ENCODE data around the gene RCAN3.
"Not testable (repeated sequence)": the region's sequence is repeated elsewhere in the genome, so short reads cannot be mapped to it uniquely, and the experiment has no call there.

RCAN3 gene

GRCh38 chr1:24528744-24529143 is 26.1 kb downstream of the RCAN3 start:
- no peak for DNase-seq
- H3K4me3 ChIP-seq, result no peak overlapping the region
- H3K27me3 ChIP-seq, result no peaks in the 10 kb centered on the region
- no peaks in the 10 kb centered on the region for H3K4me1 ChIP-seq
- no peaks in the 10 kb centered on the region for H3K9me3 ChIP-seq
- no peaks in the 10 kb centered on the region for H3K36me3 ChIP-seq
- H3K27ac ChIP-seq, result no peak overlapping the region
- intact Hi-C loops (cut with DNase I; ENCODE audit: low total_unique reads), result no loop called here
- no peak for TF ChIP-seq CTCF (IDR thresholded peaks at IDR 0.05)

- DNase-seq; H3K36me3 ChIP-seq; H3K4me3 ChIP-seq; intact Hi-C loops (cut with DNase I; ENCODE audit: low total_unique reads); H3K4me1 ChIP-seq; H3K9me3 ChIP-seq; H3K27ac ChIP-seq; H3K27me3 ChIP-seq: not testable (repeated sequence)
These were observed 26.7 kb downstream of the RCAN3 start for GRCh38 chr1:24529292-24529691.

GRCh38 chr1:24535021-24535424 is 32.4 kb downstream of the RCAN3 start:
- Histone ChIP-seq H3K36me3 (peaks cover 0 to 15% (median 0%) of the 10 kb centered on the region in 3 donors), H3K4me1 (no peaks in the 10 kb centered on the region), H3K27ac (no peak overlapping the region), H3K4me3 (no peak overlapping the region), H3K9me3 (no peaks in the 10 kb centered on the region), H3K27me3 (no peaks in the 10 kb centered on the region)
- intact Hi-C loops (cut with DNase I; ENCODE audit: low total_unique reads), result no loop called here
- no peak for TF ChIP-seq CTCF (IDR thresholded peaks at IDR 0.05)
- no peak for DNase-seq

GRCh38 chr1:24535778-24536177 is 33.1 kb downstream of the RCAN3 start:
- Histone ChIP-seq H3K4me3 (no peak overlapping the region), H3K27ac (no peak overlapping the region), H3K27me3 (no peaks in the 10 kb centered on the region), H3K9me3 (no peaks in the 10 kb centered on the region), H3K36me3 (peaks cover 0 to 15% (median 0%) of the 10 kb centered on the region in 3 donors), H3K4me1 (no peaks in the 10 kb centered on the region)
- intact Hi-C loops (cut with DNase I; ENCODE audit: low total_unique reads), result no loop called here
- TF ChIP-seq CTCF (IDR thresholded peaks at IDR 0.05), result no peak
- no peak for DNase-seq

- intact Hi-C loops (cut with DNase I; ENCODE audit: low total_unique reads), result no loop called here
- DNase-seq, result no peak
These were observed 33.8 kb downstream of the RCAN3 start for GRCh38 chr1:24536391-24536840.

More at GRCh38 chr1:24536391-24536840, 33.8 kb downstream of the RCAN3 start:
- Histone ChIP-seq H3K4me1 (peaks cover 0 to 2% (median 0%) of the 10 kb centered on the region in 4 donors), H3K4me3 (no peak overlapping the region), H3K36me3 (peaks cover 0 to 15% (median 0%) of the 10 kb centered on the region in 3 donors), H3K9me3 (no peaks in the 10 kb centered on the region), H3K27me3 (peaks cover 0 to 2% of the 10 kb centered on the region in 2 donors), H3K27ac (no peak overlapping the region)
- TF ChIP-seq CTCF (IDR thresholded peaks at IDR 0.05), result no peak
